ENCODE results near the gene TFB1M.

The TFB1M gene

GRCh38 chr6:155330133-155330734 is 15.9 kb upstream of the TFB1M start:
- H3K36me3 ChIP-seq (ENCODE audit: insufficient read depth, low read length) = no peaks in the 10 kb centered on the region
- H3K27me3 ChIP-seq (ENCODE audit: insufficient read depth, low read length) = no peaks in the 10 kb centered on the region
- peaks cover 16% of the 10 kb centered on the region for H3K4me1 ChIP-seq (ENCODE audit: control insufficient read depth, insufficient read depth, low read length, unreplicated experiment)
- no peaks in the 10 kb centered on the region for H3K79me2 ChIP-seq (ENCODE audit: control insufficient read depth, insufficient read depth, low read length, unreplicated experiment)
- no peak overlapping the region for H3K4me3 ChIP-seq (ENCODE audit: low read depth, low read length)
- H3K27ac ChIP-seq (ENCODE audit: low read depth, low read length) = no peak overlapping the region
- H2AFZ ChIP-seq (ENCODE audit: low read length, unreplicated experiment) = no peak overlapping the region

GRCh38 chr6:155329460-155330132 is 15.3 kb upstream of the TFB1M start:
- H3K27me3 ChIP-seq (ENCODE audit: insufficient read depth, low read length) = no peaks in the 10 kb centered on the region
- H2AFZ ChIP-seq (ENCODE audit: low read length, unreplicated experiment) = no peak overlapping the region
- H3K4me3 ChIP-seq (ENCODE audit: low read depth, low read length) = no peak overlapping the region
- peaks cover 16% of the 10 kb centered on the region for H3K4me1 ChIP-seq (ENCODE audit: control insufficient read depth, insufficient read depth, low read length, unreplicated experiment)
- no peaks in the 10 kb centered on the region for H3K79me2 ChIP-seq (ENCODE audit: control insufficient read depth, insufficient read depth, low read length, unreplicated experiment)
- H3K27ac ChIP-seq (ENCODE audit: low read depth, low read length) = no peak overlapping the region
- H3K36me3 ChIP-seq (ENCODE audit: insufficient read depth, low read length) = no peaks in the 10 kb centered on the region

- Histone ChIP-seq H2AFZ (ENCODE audit: low read length, unreplicated experiment) (peak overlapping the region; percentile 73), H3K79me2 (ENCODE audit: control insufficient read depth, insufficient read depth, low read length, unreplicated experiment) (no peaks in the 10 kb centered on the region), H3K36me3 (ENCODE audit: insufficient read depth, low read length) (no peaks in the 10 kb centered on the region), H3K27me3 (ENCODE audit: insufficient read depth, low read length) (no peaks in the 10 kb centered on the region), H3K4me1 (ENCODE audit: control insufficient read depth, insufficient read depth, low read length, unreplicated experiment) (peaks cover 16% of the 10 kb centered on the region), H3K4me3 (ENCODE audit: low read depth, low read length) (no peak overlapping the region), H3K27ac (ENCODE audit: low read depth, low read length) (no peak overlapping the region)
Measured at GRCh38 chr6:155328539-155329459, 14.5 kb upstream of the TFB1M start.

- H2AFZ ChIP-seq (ENCODE audit: low read length, unreplicated experiment) = peak overlapping the region; percentile 73
- H3K36me3 ChIP-seq (ENCODE audit: insufficient read depth, low read length) = no peaks in the 10 kb centered on the region
- H3K79me2 ChIP-seq (ENCODE audit: control insufficient read depth, insufficient read depth, low read length, unreplicated experiment) = no peaks in the 10 kb centered on the region
- H3K4me3 ChIP-seq (ENCODE audit: low read depth, low read length) = no peak overlapping the region
- H3K27ac ChIP-seq (ENCODE audit: low read depth, low read length) = peak overlapping the region; percentile 6; the same call in 1 of the 2 replicates
- H3K27me3 ChIP-seq (ENCODE audit: insufficient read depth, low read length) = no peaks in the 10 kb centered on the region
- H3K4me1 ChIP-seq (ENCODE audit: control insufficient read depth, insufficient read depth, low read length, unreplicated experiment) = peaks cover 16% of the 10 kb centered on the region
Measured at GRCh38 chr6:155328074-155328538, 13.8 kb upstream of the TFB1M start.

- no peaks in the 10 kb centered on the region for H3K79me2 ChIP-seq (ENCODE audit: control insufficient read depth, insufficient read depth, low read length, unreplicated experiment)
- H3K36me3 ChIP-seq (ENCODE audit: insufficient read depth, low read length) = no peaks in the 10 kb centered on the region
- H3K4me3 ChIP-seq (ENCODE audit: low read depth, low read length) = no peak overlapping the region
- no peaks in the 10 kb centered on the region for H3K27me3 ChIP-seq (ENCODE audit: insufficient read depth, low read length)
- H3K4me1 ChIP-seq (ENCODE audit: control insufficient read depth, insufficient read depth, low read length, unreplicated experiment) = peaks cover 16% of the 10 kb centered on the region
- peak overlapping the region; percentile 73 for H2AFZ ChIP-seq (ENCODE audit: low read length, unreplicated experiment)
- H3K27ac ChIP-seq (ENCODE audit: low read depth, low read length) = peak overlapping the region; percentile 6; the same call in 1 of the 2 replicates
Measured at GRCh38 chr6:155327326-155328073, 13.2 kb upstream of the TFB1M start.

- no peaks in the 10 kb centered on the region for H3K36me3 ChIP-seq (ENCODE audit: insufficient read depth, low read length)
- peaks cover 16% of the 10 kb centered on the region for H3K4me1 ChIP-seq (ENCODE audit: control insufficient read depth, insufficient read depth, low read length, unreplicated experiment)
- H3K79me2 ChIP-seq (ENCODE audit: control insufficient read depth, insufficient read depth, low read length, unreplicated experiment) = no peaks in the 10 kb centered on the region
- H3K27ac ChIP-seq (ENCODE audit: low read depth, low read length) = no peak overlapping the region
- peak overlapping the region; percentile 40 for H2AFZ ChIP-seq (ENCODE audit: low read length, unreplicated experiment)
- H3K27me3 ChIP-seq (ENCODE audit: insufficient read depth, low read length) = no peaks in the 10 kb centered on the region
- no peak overlapping the region for H3K4me3 ChIP-seq (ENCODE audit: low read depth, low read length)
Measured at GRCh38 chr6:155325700-155326516, 11.6 kb upstream of the TFB1M start.

GRCh38 chr6:155324993-155325392 is 10.7 kb upstream of the TFB1M start:
- Histone ChIP-seq H3K27me3 (ENCODE audit: insufficient read depth, low read length) (no peaks in the 10 kb centered on the region), H3K4me3 (ENCODE audit: low read depth, low read length) (no peak overlapping the region), H3K36me3 (ENCODE audit: insufficient read depth, low read length) (no peaks in the 10 kb centered on the region), H3K27ac (ENCODE audit: low read depth, low read length) (no peak overlapping the region), H3K79me2 (ENCODE audit: control insufficient read depth, insufficient read depth, low read length, unreplicated experiment) (no peaks in the 10 kb centered on the region), H2AFZ (ENCODE audit: low read length, unreplicated experiment) (no peak overlapping the region), H3K4me1 (ENCODE audit: control insufficient read depth, insufficient read depth, low read length, unreplicated experiment) (peaks cover 16% of the 10 kb centered on the region)

- H3K4me3 ChIP-seq (ENCODE audit: low read depth, low read length) = no peak overlapping the region
- no peaks in the 10 kb centered on the region for H3K27me3 ChIP-seq (ENCODE audit: insufficient read depth, low read length)
- H3K36me3 ChIP-seq (ENCODE audit: insufficient read depth, low read length) = no peaks in the 10 kb centered on the region
- no peak overlapping the region for H3K27ac ChIP-seq (ENCODE audit: low read depth, low read length)
- H2AFZ ChIP-seq (ENCODE audit: low read length, unreplicated experiment) = no peak overlapping the region
- H3K79me2 ChIP-seq (ENCODE audit: control insufficient read depth, insufficient read depth, low read length, unreplicated experiment) = no peaks in the 10 kb centered on the region
- peaks cover 16% of the 10 kb centered on the region for H3K4me1 ChIP-seq (ENCODE audit: control insufficient read depth, insufficient read depth, low read length, unreplicated experiment)
Measured at GRCh38 chr6:155324172-155324571, 9.9 kb upstream of the TFB1M start.

- no peak overlapping the region for H3K4me3 ChIP-seq (ENCODE audit: low read depth, low read length)
- no peak overlapping the region for H3K27ac ChIP-seq (ENCODE audit: low read depth, low read length)
- H3K36me3 ChIP-seq (ENCODE audit: insufficient read depth, low read length) = no peaks in the 10 kb centered on the region
- H3K79me2 ChIP-seq (ENCODE audit: control insufficient read depth, insufficient read depth, low read length, unreplicated experiment) = no peaks in the 10 kb centered on the region
- H2AFZ ChIP-seq (ENCODE audit: low read length, unreplicated experiment) = no peak overlapping the region
- H3K4me1 ChIP-seq (ENCODE audit: control insufficient read depth, insufficient read depth, low read length, unreplicated experiment) = peaks cover 8% of the 10 kb centered on the region
- H3K27me3 ChIP-seq (ENCODE audit: insufficient read depth, low read length) = no peaks in the 10 kb centered on the region
Measured at GRCh38 chr6:155319902-155320301, 5.6 kb upstream of the TFB1M start.
